COLO668 (cell line): Measurements from ENCODE around the gene CPED1.
"Not testable (repeated sequence)": the region's sequence is repeated elsewhere in the genome, so short reads cannot be mapped to it uniquely, and the experiment has no call there.

Source experiments
- DNase-seq: peaks from one replicate; lab custom pipeline; 2025; ENCODE audit not compliant: unreplicated experiment; lab: John Stamatoyannopoulos, UW

The CPED1 gene

DNA sequence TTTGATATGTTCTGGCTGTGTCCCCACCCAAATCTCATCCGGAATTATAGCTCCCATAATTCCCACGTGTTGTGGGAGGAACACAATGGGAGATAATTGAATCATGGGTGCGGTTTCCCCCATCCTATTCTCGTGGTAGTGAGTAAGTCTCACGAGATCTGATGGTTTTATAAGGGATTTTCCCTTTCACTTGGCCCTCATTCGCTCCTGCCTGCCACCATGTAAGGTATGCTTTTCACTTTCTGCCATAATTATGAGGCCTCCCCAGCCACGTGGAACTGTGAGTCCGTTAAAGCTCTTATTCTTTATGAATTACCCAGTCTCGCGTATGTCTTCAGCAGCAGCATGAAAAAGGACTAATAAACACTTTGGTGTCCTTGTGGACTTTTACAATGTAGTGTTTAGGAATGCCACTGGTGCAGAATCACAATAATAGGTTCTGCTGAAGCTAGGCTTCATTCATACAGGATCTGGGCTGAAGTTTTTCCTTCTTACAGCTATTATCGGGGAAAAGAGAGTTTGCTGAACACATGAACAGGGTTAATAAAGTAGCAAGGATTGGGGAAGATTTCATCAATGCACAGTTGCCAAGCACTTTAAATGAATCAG lies 74.3 kb downstream of the CPED1 start:
- no peak for DNase-seq

GRCh38 chr7:121067717-121068116 lies 79.2 kb downstream of the CPED1 start:
- DNase-seq: not testable (repeated sequence)

GRCh38 chr7:121069346-121070100 lies 81.0 kb downstream of the CPED1 start:
- no peak for DNase-seq

DNA sequence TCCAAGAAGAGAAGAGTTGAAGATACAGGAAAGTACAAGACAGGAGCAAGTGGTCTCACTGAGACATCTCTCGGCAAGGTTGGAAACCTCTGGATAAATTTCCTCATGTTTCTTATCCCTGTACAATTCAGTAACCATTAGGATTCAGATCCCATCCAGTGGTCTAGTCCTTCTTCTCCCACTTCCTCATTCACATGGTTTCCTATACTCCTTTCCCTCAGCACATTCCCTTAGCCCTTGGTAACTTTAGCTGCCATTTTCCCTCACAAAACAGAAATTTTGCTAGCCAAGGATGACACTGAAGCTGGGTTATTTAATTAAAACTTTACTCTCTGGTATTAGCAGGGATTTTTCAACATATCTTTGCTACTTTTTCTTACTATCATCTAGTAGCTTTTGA lies 82.6 kb downstream of the CPED1 start:
- DNase-seq: no peak

GRCh38 chr7:121071662-121072061 lies 83.2 kb downstream of the CPED1 start:
- DNase-seq: no peak

DNA sequence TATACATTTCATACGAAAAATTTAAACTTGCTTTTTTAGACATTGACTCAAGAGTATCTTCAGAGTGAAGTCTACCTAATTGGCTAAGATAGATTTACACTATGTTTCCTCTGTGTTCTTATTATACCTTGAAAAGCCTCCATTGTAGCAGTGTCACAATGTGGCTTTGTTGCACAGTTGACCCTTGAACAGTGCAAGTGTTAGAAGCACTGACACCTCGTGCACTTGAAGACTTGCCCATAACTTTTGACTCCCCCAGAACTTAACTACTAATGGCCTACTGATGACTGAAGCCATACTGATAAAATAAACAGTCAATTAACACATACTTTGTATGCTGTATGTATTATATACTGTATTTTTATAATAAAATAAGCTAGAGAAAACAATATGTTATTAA lies 84.3 kb downstream of the CPED1 start:
- DNase-seq: no peak

DNA sequence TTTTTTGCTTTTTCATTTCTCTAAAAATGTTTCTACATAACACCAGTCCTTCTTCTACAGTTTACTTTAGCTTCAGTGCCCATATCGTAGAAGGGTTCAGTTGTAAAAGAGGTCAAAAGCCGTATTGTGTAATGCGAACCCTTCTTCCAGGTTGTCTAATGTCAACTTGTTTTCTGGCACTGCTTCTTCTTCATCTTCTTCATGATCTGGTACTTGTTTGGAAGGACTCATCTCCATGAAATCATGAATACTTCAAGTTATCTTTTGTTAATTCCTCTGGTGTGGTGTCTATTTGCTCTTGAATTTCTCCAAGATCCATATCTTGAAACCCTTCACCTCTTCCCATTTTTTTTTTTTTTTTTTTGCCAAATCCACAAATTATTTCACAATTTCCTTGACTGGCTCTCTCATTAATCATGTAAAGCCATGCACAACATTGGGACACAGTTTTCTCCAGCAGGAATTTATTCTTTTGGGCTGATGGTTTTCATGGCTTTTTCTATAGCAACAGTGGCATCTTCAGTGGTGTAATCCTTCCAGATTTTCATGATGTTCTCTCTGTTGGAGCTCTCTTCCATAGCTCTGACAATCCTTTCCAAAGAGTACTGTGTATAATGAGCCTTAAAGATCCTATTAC lies 85.1 kb downstream of the CPED1 start:
- DNase-seq: no peak

GRCh38 chr7:121075424-121075841 lies 86.9 kb downstream of the CPED1 start:
- DNase-seq: not testable (repeated sequence)

- DNase-seq: no peak
Measured at GRCh38 chr7:121075952-121076349, 87.4 kb downstream of the CPED1 start.

- no peak for DNase-seq
Measured at GRCh38 chr7:121076350-121077164, 88.0 kb downstream of the CPED1 start.

GRCh38 chr7:121077165-121077630 lies 88.7 kb downstream of the CPED1 start:
- no peak for DNase-seq

DNA sequence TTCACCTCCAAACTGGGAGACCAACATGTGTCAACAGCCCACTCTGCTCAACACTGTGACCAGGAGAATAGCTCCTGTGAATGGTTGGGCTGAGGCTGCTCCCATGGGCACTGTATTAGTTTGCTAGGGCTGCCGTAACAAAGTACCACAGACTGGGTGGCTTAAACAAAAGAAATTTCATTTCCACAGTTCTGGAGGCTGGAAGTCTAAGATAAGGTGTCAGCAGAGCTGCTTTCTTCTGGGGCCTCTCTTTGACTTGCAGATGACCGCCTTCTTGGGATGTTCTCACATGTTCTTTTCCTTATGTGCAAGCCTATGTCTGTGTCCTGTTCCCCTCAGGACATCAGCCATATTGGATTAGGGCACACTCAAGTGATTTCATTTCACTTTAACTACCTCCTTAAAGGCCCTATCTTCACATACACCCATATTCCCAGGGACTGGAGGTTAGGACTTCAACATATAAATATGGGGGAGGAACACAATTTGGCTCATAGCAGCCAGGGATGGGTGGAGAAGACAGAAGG lies 90.3 kb downstream of the CPED1 start:
- DNase-seq: no peak

GRCh38 chr7:121079425-121080169 lies 91.1 kb downstream of the CPED1 start:
- DNase-seq: no peak

GRCh38 chr7:121080257-121080912 lies 91.9 kb downstream of the CPED1 start:
- DNase-seq: no peak

DNA sequence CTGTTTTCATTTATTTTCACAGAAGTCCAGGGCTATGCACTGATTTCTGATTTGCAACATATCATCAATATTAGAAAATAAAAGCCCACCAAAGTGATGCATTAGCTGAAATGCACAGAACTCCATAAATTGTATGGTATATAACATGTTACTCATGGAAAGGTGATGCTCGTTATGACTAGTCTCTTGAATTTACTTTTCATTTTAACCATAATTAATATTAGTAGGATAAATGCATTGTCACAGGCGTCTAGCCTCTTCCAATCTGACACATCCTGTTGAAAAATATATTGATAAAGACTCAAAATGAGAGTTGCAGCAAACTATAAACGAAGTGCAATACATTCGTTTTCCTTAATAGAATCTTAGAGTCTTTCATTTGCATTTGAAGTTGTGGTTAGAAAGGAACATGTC lies 92.4 kb downstream of the CPED1 start:
- no peak for DNase-seq

DNA sequence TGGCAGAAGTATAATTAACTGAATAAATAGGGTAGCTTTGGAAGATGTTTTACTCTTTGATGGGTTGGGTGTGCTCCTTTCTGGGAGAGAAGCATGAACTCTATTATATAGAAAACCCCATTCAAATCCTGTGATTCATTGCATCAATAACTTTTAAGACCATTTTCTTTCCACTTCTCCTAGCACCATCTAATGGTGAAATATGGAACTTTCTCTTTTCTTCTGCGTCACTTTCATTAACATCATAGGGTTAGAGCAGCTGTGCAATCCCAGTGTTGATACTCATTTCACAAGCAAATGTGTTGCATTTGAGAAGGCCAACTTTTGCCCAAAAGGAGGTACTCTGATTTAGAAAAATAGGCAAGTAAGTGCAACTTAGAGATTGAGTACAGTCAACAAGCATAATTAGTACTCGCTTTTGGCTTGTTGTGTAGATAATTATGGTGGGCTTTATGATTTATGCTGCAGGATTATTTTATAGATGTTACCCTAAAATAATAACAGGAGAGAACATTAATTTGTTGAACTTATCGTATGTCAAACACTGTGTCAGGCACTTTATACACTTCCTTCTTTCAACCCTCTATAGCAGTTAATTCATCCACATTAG lies 92.9 kb downstream of the CPED1 start:
- DNase-seq: no peak

GRCh38 chr7:121082400-121083101 lies 94.0 kb downstream of the CPED1 start:
- DNase-seq: no peak

GRCh38 chr7:121083138-121083789 lies 94.8 kb downstream of the CPED1 start:
- DNase-seq: no peak
